Epithelial cell of proximal tubule (primary cell): ENCODE results near the gene CROCC. TPM values are rescaled to one million over a fixed set of nuclear protein-coding genes. Genes with fewer than 3 reads are reported as not detected.

Experiments
- DNase-seq: peaks from one replicate; pipeline ENCODE4 v3.0.0-alpha.2; 2011; ENCODE audit warnings: low read depth
- H3K4me3 ChIP-seq: 2 replicates; pipeline ENCODE4 v1.5.1; 2011; ENCODE audit warnings: low read depth, mild to moderate bottlenecking, low read length
- CTCF ChIP-seq: conservative IDR thresholded peaks from 2 replicates; pipeline ENCODE4 v1.5.1; 2012; ENCODE audit warnings: low read depth, mild to moderate bottlenecking, low read length
- total RNA-seq: library from RNA; depleted of rRNA; stranded (reverse); fragments of >200 nt; gene quantifications from 2 replicates; pipeline ENCODE4 v1.2.3, GENCODE V29; 2015

The CROCC gene
- total RNA-seq, 1 donor from 2014 or later = 17.7 TPM

- no peak for DNase-seq
- H3K4me3 ChIP-seq = no peak overlapping the region
- no peak for TF ChIP-seq CTCF
Measured at GRCh38 chr1:17021896-17022295, 100.2 kb downstream of the CROCC start.

Other genes starting within 250 kb of the CROCC start
- under 0.01 TPM in 2 replicates for gene RNU1-4, start 181.4 kb upstream of the CROCC start, total RNA-seq
- under 0.01 TPM in 2 replicates for gene RNU1-2, start 26.0 kb upstream of the CROCC start, total RNA-seq
- 42.2 and 53.2 TPM in 2 replicates for gene MFAP2, start 58.7 kb downstream of the CROCC start, total RNA-seq
- gene ATP13A2, start 90.0 kb downstream of the CROCC start, total RNA-seq = 75.7 and 87.8 TPM in 2 replicates
- gene SDHB, start 132.1 kb downstream of the CROCC start, total RNA-seq = 118 and 183 TPM in 2 replicates
- gene PADI2, start 197.5 kb downstream of the CROCC start, total RNA-seq = 1.5 and 15.2 TPM in 2 replicates